Measurements from ENCODE around the gene RIPPLY1. TPM values are rescaled to one million over a fixed set of nuclear protein-coding genes. Genes with fewer than 3 reads are reported as not detected.
A peak's percentile ranks its signal among the peaks of the same experiment; 100 is the strongest.

The RIPPLY1 gene
- polyA plus RNA-seq, 1 of the 3 experiments (the other 2 are of a cell fraction), result 0.08 TPM

- Histone ChIP-seq H3K36me3 (replicated peaks in 1 of 2; ENCODE audit: control insufficient read depth in 1 of 2, insufficient read depth in 2 of 2, low read length in 1 of 2) (no peaks in the 10 kb centered on the region), H3K79me2 (ENCODE audit: insufficient read depth) (no peaks in the 10 kb centered on the region), H3K27me3 (ENCODE audit: insufficient read depth) (peaks cover 8% of the 10 kb centered on the region; the same call in 1 of the 2 replicates), H4K20me1 (ENCODE audit: insufficient read depth) (no peaks in the 10 kb centered on the region), H3K27ac (ENCODE audit: low read depth in 2 of 2, low read length in 1 of 2) (no peak overlapping the region), H3K4me2 (no peak overlapping the region), H2AFZ (ENCODE audit: low read depth) (no peak overlapping the region), H3K9ac (no peak overlapping the region), H3K4me3 (ENCODE audit: low read depth in 2 of 2, low read length in 1 of 2) (no peak overlapping the region), H3K9me2 (no peaks in the 10 kb centered on the region), H3K9me3 (no peaks in the 10 kb centered on the region), H3K4me1 (ENCODE audit: control insufficient read depth in 1 of 2, insufficient read depth in 2 of 2, low read depth in 1 of 2, low read length in 1 of 2) (peaks cover 0 to 13% of the 10 kb centered on the region in 2 experiments; a peak in 3 of 4 replicates), H3F3A (replicated peaks; ENCODE audit: insufficient read depth) (no peaks in the 10 kb centered on the region)
- CTCF ChIA-PET, result interaction anchor here (0.7 to 0.8 kb wide), 2 partner anchors 27 to 87 kb away, joined by 3 read pairs; no protein-coding TSS in a partner anchor
- TF ChIP-seq IRF3 (IDR thresholded peaks at IDR 0.05; ENCODE audit: low read depth, low read length), result no peak
- TF ChIP-seq FOSL2 (IDR thresholded peaks at IDR 0.05; ENCODE audit: borderline replicate concordance, low read depth), result no peak
- no peak for TF ChIP-seq RFX5 (IDR thresholded peaks at IDR 0.05; ENCODE audit: low read length)
- TF ChIP-seq RCOR1 (IDR thresholded peaks at IDR 0.05; ENCODE audit: low read length), result no peak
- WGBS (ENCODE audit: low lambda C conversion rate), result 28% methylated on average over 2 of the region's 2 CpGs
- POLR2A ChIA-PET, result no interaction called here
- DNase-seq, result no peak
Measured at GRCh38 chrX:106899276-106899675, 3.9 kb downstream of the RIPPLY1 start.

GRCh38 chrX:106898462-106898861 lies 4.7 kb downstream of the RIPPLY1 start:
- ChIA-PET POLR2A (no interaction called here), CTCF (interaction anchor here (0.7 to 1.7 kb wide), 6 partner anchors 10 to 87 kb away, joined by 3 to 4 read pairs (median 3); no protein-coding TSS in a partner anchor)
- Histone ChIP-seq H2AFZ (ENCODE audit: low read depth) (no peak overlapping the region), H4K20me1 (ENCODE audit: insufficient read depth) (no peaks in the 10 kb centered on the region), H3K9ac (no peak overlapping the region), H3K9me2 (no peaks in the 10 kb centered on the region), H3K9me3 (no peaks in the 10 kb centered on the region), H3K4me1 (ENCODE audit: control insufficient read depth in 1 of 2, insufficient read depth in 2 of 2, low read depth in 1 of 2, low read length in 1 of 2) (peaks cover 0 to 13% of the 10 kb centered on the region in 2 experiments; a peak in 3 of 4 replicates), H3K27ac (ENCODE audit: low read depth in 2 of 2, low read length in 1 of 2) (no peak overlapping the region), H3K79me2 (ENCODE audit: insufficient read depth) (no peaks in the 10 kb centered on the region), H3K36me3 (replicated peaks in 1 of 2; ENCODE audit: control insufficient read depth in 1 of 2, insufficient read depth in 2 of 2, low read length in 1 of 2) (no peaks in the 10 kb centered on the region), H3K4me2 (no peak overlapping the region), H3K27me3 (ENCODE audit: insufficient read depth) (peaks cover 8% of the 10 kb centered on the region; the same call in 1 of the 2 replicates), H3F3A (replicated peaks; ENCODE audit: insufficient read depth) (no peaks in the 10 kb centered on the region), H3K4me3 (ENCODE audit: low read depth in 2 of 2, low read length in 1 of 2) (no peak overlapping the region)
- peak; percentile 14 for DNase-seq
- TF ChIP-seq USF2 (IDR thresholded peaks at IDR 0.05; ENCODE audit: borderline replicate concordance, low read depth, low read length) (no peak), CTCF (IDR thresholded peaks at IDR 0.05) (peak; percentile 58), EZH2phosphoT487 (IDR thresholded peaks at IDR 0.05; ENCODE audit: borderline replicate concordance, low read depth) (no peak), NRF1 (IDR thresholded peaks at IDR 0.05; ENCODE audit: low read depth, low read length) (no peak), GABPA (IDR thresholded peaks at IDR 0.05; ENCODE audit: low read depth) (no peak), TEAD4 (IDR thresholded peaks at IDR 0.05; ENCODE audit: borderline replicate concordance, insufficient read depth) (no peak), RAD21 (IDR thresholded peaks at IDR 0.05; ENCODE audit: low read length) (peak; percentile 51), MXI1 (IDR thresholded peaks at IDR 0.05; ENCODE audit: low read depth, low read length) (no peak), SMC3 (IDR thresholded peaks at IDR 0.05; ENCODE audit: low read depth, low read length) (peak; percentile 22; the same call in 1 of the 2 replicates)
- WGBS (ENCODE audit: low lambda C conversion rate), result 8% methylated on average over 1 of the region's 1 CpG

Measured in SK-N-SH (cell line).